Endothelial cell of hepatic sinusoid (primary cell): ENCODE data around the gene FBXL19.

Experiments used
- in situ Hi-C: cut with HindIII; loops from 2 replicates; pipeline ENCODE4 v1.10.0; 2017; ENCODE audit warnings: low sequenced_read_pairs

FBXL19 gene

GRCh38 chr16:30939571-30939970 is 16.2 kb downstream of the FBXL19 start:
- in situ Hi-C loops = loop anchor here (25.0 kb wide), 1 partner anchor 523 kb away; the partner anchor contains the start of genes ARMC5 and TGFB1I1

DNA sequence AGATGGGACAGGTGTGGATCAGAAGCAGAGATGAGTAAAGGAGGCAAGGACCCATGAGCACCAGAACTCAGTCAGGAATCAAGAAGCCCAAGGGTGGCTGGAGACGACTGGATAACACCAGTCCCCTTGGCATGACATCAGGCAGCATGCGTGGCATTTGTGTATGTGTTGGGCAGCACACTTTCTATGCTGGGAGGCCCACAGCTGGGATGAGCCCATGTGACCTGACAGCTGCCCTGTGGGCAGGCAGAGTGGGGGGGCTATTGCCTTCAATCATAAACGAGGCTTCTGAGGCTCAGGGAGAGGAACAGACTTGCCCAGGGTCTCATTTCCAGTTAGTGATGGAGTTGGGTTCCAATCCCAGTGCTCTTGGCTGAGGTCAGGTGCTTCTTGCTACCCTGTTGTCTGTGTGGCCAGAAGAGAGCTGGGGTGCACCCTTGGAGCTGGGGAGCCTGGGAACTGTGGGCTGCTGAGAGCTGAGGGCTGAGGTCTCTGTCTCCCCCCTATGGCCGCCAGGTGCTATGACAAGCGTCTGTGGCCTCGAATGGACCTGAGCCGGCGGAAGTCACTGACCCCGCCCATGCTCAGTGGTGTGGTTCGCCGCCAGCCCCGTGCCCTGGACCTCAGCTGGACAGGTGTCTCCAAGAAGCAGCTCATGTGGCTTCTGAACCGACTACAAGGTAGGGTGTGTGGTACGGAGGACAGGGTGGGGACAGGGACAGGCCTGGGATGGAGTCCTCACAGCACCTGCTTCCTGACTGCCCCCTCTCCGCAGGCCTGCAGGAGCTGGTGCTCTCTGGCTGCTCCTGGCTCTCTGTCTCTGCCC is 18.4 kb downstream of the FBXL19 start:
- in situ Hi-C loops = loop anchor here (10.0 to 25.0 kb wide), 2 partner anchors 133 to 520 kb away; partner anchors contain the start of genes ARMC5, TGFB1I1, ZNF646 and ZNF668

- in situ Hi-C loops = loop anchor here (10.0 to 25.0 kb wide), 2 partner anchors 132 to 520 kb away; partner anchors contain the start of genes ARMC5, TGFB1I1, ZNF646 and ZNF668
Measured at GRCh38 chr16:30942426-30942806, 19.0 kb downstream of the FBXL19 start.

DNA sequence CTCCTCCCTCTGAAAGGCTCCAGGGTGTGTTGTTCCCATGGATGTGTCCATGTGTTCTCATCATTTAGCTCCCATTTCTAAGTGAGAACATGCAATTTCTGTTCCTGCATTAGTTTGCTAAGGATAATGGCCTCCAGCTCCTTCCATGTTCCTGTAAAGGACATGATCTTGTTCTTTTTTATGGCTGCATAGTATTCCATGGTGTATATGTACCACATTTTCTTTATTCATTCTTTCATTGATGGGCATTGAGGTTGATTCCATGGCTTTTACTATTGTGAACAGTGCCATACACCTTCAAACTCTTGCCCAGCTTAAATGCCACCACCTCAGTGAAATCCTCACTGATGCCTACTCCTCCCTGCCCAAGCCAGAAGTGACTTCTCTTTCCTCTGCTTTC is 21.0 kb downstream of the FBXL19 start:
- in situ Hi-C loops = loop anchor here (10.0 to 25.0 kb wide), 2 partner anchors 130 to 518 kb away; partner anchors contain the start of genes ARMC5, TGFB1I1, ZNF646 and ZNF668

- in situ Hi-C loops = loop anchor here (5.0 to 25.0 kb wide), 5 partner anchors 55 to 515 kb away; partner anchors contain the start of genes ARMC5, TGFB1I1, ZNF646 and ZNF668
Measured at GRCh38 chr16:30946671-30947540, 23.5 kb downstream of the FBXL19 start.

DNA sequence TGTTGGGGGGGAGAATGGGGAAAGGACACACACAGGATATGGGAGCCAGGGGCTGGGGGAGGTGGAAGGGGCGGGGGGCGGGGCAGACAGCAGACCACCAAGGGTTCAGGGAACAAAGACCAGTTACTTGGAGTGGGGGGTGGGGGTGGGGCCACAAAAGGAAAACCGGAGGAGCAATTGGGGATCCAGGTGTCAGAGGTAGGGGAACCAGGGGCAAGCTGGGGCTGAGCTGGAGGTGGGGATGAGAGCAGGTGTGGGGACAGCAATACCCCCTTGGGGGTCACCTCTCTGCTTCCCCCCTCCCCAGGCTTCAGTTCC is 24.1 kb downstream of the FBXL19 start:
- in situ Hi-C loops = loop anchor here (5.0 to 25.0 kb wide), 5 partner anchors 55 to 515 kb away; partner anchors contain the start of genes ARMC5, TGFB1I1, ZNF646 and ZNF668

DNA sequence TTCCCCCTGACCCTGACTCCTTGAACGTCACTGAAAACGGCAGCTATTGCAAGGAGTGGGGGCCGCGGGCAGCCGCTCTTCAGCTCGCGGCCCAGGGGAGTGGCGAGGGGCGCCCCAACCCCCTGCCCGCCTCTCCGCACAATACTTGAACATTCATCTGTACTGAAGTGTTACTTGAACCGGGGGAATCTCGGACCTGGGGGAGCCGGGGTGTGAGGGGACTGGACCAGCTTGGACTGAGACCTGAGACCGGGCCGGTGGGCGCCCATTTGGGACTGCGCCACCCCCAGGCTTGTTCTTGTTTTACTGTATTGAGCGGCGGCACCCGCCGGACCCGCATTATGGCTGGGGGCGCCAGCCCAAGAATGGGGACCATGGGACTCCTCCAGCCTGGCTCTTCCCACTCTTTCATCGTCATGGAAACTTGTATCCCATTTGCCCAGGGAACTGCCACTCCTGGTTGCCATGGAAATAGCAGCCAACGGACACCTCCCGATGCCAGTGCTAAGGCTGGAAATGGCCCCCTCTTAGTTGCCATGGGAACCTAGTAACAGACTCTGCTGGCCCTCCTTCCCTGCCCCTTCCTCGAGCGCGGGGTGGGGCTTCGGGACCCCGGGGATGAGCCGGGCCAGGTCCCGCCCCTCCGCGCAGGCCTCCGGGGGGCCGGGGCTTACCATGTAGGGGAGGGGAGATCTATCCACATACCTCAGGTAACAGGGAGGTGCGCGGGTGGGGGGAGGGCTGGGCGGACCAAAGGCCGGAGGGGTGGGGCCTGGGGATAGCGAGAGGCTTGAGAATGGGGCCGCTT is 24.7 kb downstream of the FBXL19 start:
- in situ Hi-C loops = loop anchor here (5.0 to 25.0 kb wide), 5 partner anchors 54 to 514 kb away; partner anchors contain the start of genes ARMC5, TGFB1I1, ZNF646 and ZNF668

DNA sequence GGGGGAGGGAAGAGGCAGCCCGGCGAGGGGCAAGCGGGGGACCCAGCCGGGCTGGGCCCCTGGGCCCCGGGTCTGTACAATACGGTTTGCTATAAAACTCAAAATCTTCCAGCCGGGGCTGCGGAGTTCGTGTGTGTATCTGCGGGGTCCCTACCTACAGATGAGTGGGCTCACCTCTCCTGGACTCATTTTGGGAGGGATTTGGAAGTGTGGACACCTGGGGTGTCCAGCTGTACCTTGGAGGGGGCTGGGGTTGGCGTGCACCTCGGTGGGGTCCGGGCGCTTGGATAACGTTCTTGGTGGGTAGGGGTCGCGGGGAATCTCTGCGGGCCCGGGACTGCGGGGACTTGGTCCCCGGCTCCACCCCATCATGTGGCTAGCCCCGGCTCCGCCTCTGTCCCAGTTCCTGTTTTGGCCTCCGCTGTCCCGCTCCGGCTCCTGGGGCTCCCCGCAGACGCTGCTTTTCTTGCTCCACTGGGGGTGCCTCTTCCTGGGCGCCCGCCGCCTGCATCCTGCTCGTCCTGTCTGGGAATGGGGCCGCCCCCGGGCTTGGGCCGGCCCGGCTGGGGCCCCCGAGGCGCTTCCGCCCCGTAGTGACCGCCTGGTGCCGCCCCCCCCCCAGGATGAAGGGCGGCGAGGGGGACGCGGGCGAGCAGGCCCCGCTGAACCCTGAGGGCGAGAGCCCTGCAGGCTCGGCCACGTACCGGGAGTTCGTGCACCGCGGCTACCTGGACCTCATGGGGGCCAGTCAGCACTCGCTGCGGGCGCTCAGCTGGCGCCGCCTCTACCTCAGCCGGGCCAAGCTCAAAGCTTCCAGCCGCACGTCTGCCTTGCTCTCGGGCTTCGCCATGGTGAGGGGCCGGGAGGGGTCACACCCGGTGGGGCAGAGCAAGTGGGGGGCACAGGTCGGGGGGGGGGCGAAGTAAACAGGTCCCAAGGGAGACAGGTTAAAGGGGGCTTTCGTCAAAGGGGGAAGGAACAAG is 25.6 kb downstream of the FBXL19 start, which contains the start of gene ORAI3:
Gene ORAI3 (plus strand): TSS at position 402 of the 983 bp plus-strand sequence. CDS start 222 bp downstream, at position 624.
- in situ Hi-C loops = loop anchor here (5.0 to 25.0 kb wide), 5 partner anchors 53 to 513 kb away; partner anchors contain the start of genes ARMC5, TGFB1I1, ZNF646 and ZNF668

DNA sequence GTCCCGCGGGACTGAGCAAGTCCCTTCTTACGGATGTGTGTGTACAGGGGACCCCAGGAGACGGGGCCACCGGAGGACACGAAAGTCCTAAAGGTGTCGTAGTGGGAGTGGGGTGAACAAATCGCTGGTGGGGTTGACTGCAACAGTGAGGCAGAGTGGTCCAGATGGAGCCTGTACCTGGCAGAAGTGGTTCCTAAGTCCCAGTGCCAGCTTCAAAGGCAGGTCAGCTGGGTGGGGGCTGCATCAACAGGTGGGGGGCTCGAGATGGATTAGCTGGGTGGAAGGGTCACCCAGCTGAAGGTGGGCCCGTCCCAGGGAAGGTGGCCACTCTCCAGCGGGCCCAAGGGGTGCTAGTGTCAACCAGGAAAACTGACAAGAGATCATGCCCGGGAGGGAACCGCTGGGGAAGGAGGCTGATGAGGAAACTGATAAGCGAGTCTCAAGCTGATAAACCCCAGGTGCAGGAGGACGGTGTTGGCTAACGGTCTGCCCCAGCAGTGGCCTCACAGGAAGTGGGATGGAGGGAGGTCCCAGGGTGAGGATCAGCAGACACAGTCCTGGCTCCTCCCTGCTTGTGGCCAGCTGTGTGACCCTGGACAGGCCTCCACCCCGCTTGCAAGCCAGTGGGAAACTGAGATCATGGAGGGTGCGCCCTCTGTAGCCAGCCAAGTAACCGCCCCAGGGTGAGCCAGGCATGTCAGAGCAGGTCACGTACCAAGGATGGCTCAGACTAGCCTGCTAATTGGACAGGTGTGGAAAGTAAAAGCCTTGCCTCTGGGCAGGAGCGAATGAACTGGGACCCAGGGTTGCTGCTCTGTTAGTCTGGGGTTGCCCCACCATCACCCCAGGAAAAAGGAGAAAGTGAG is 26.5 kb downstream of the FBXL19 start:
- in situ Hi-C loops = loop anchor here (5.0 to 25.0 kb wide), 5 partner anchors 52 to 512 kb away; partner anchors contain the start of genes ARMC5, TGFB1I1, ZNF646 and ZNF668

DNA sequence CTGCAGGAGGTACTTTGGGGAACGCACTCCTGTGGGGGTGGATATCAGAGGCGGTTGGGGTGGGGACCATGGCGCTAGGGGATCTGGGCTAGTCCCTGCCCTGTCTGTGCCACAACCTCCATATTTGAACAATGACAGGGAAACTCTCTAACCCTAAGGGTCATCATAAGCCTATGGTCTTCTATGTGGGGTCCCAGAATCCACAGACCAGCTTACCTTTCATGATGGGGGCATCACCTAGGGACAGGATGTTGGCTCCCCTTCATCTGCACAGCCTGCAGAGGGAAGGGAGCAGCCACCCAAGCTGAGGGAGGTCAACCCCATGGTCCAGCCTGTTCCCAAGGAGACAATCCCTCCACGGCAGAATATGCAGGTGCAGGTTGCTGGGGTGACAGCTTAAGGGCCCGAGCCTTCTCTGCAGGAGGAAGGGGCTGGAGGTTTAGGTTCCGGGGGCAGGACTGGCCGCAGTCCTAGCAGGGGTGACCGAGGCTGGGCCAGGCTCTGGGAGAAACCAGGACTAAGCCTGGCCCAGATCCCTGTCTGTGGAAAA is 27.2 kb downstream of the FBXL19 start:
- in situ Hi-C loops = no loop called here

GRCh38 chr16:30951193-30951592 is 27.8 kb downstream of the FBXL19 start:
- in situ Hi-C loops = no loop called here

GRCh38 chr16:30951750-30952149 is 28.4 kb downstream of the FBXL19 start:
- in situ Hi-C loops = no loop called here

- in situ Hi-C loops = no loop called here
Measured at GRCh38 chr16:30953111-30953510, 29.7 kb downstream of the FBXL19 start.

DNA sequence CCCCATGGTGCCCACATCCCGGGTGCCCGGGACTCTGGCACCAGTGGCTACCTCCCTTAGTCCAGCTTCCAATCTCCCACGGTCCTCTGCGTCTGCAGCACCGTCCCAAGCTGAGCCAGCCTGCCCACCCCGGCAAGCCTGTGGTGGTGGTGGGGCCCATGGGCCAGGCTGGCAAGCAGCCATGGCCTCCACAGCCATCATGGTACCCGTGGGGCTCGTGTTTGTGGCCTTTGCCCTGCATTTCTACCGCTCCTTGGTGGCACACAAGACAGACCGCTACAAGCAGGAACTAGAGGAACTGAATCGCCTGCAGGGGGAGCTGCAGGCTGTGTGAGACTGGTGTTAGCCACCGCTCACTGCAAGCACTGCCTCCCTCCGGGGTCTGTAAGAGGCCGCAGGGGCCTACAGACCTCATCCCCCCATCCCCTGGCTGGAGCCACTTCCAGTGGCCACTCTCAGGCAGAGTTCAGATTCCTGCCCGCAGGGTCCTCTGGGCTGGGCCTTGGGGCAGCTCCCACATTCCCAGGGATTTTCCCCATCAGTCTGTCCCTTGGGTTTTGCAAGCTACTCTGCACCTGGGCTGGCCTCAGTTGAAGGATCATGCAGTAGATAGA is 30.2 kb downstream of the FBXL19 start:
- in situ Hi-C loops = no loop called here

- in situ Hi-C loops = no loop called here
Measured at GRCh38 chr16:30954993-30955392, 31.6 kb downstream of the FBXL19 start.

GRCh38 chr16:30956601-30957455 is 33.5 kb downstream of the FBXL19 start:
- in situ Hi-C loops = no loop called here
